MCF 10A (cell line): Measurements from ENCODE around the gene CST5. TPM values are rescaled to one million over a fixed set of nuclear protein-coding genes. Genes with fewer than 3 reads are reported as not detected.

ENCODE experiments used
- BruUV-seq: library from RNA; stranded (reverse); fragments of 400-500 nt; replicated peaks from 2 replicates; lab custom pipeline; 2021; lab: Mats Ljungman, UMichigan
- CTCF ChIA-PET: fragments of 300-600 bp; sonication (Branson Sonifier 250); formaldehyde crosslinking; extraction: SDS; loops from one replicate; lab custom pipeline; 2021; ENCODE audit warnings: antibody characterized with exemption, inconsistent platforms; lab: Yijun Ruan, JAX
- POLR2A ChIA-PET: fragments of 300-600, 350-650 bp; sonication (Branson Sonifier 250); formaldehyde crosslinking; extraction: SDS; loops from one replicate; lab custom pipeline; 2020; ENCODE audit warnings: antibody characterized with exemption, inconsistent platforms; lab: Yijun Ruan, JAX
- DNase-seq: peaks from one replicate; pipeline ENCODE4 v3.0.0-alpha.2; 2018; ENCODE audit not compliant: unreplicated experiment
- H3K27ac Mint-ChIP-seq: one replicate; pipeline ENCODE4 v1.8.0; 2022; ENCODE audit warnings: mild to moderate bottlenecking, low read depth, mixed read lengths; ENCODE audit not compliant: unreplicated experiment
- H3K27me3 Mint-ChIP-seq: one replicate; pipeline ENCODE4 v1.8.0; 2022; ENCODE audit warnings: mixed read lengths; ENCODE audit not compliant: insufficient read depth, unreplicated experiment
- H3K36me3 Mint-ChIP-seq: one replicate; pipeline ENCODE4 v1.8.0; 2022; ENCODE audit warnings: mild to moderate bottlenecking, moderate library complexity, mixed read lengths; ENCODE audit not compliant: insufficient read depth, unreplicated experiment
- H3K4me1 Mint-ChIP-seq: one replicate; pipeline ENCODE4 v1.8.0; 2022; ENCODE audit warnings: mixed read lengths; ENCODE audit not compliant: insufficient read depth, unreplicated experiment
- H3K4me3 Mint-ChIP-seq: one replicate; pipeline ENCODE4 v1.8.0; 2022; ENCODE audit warnings: mild to moderate bottlenecking, moderate library complexity, mixed read lengths; ENCODE audit not compliant: unreplicated experiment
- H3K9me3 Mint-ChIP-seq: one replicate; pipeline ENCODE4 v1.8.0; 2022; ENCODE audit warnings: mixed read lengths; ENCODE audit not compliant: unreplicated experiment
- CTCF ChIP-seq: fragments of 200-600 bp; IDR thresholded peaks from one replicate; pipeline ENCODE4 v1.8.0; 2022; ENCODE audit warnings: antibody characterized with exemption, mild to moderate bottlenecking; ENCODE audit not compliant: unreplicated experiment
- intact Hi-C: fragments of 100-400 bp; cut with micrococcal nuclease; formaldehyde crosslinking; loops from 2 replicates; pipeline ENCODE4 v1.14.1; 2022
- total RNA-seq: library from RNA; stranded (reverse); gene quantifications from 2 replicates; pipeline ENCODE4 v1.2.3, GENCODE V29; 2022

The CST5 gene
- total RNA-seq, 1 experiment from 2014 or later: not detected

- Mint-ChIP-seq H3K27ac (no peak overlapping the region), H3K27me3 (no peaks in the 10 kb centered on the region), H3K36me3 (peaks cover 6% of the 10 kb centered on the region), H3K4me1 (no peaks in the 10 kb centered on the region), H3K4me3 (no peak overlapping the region), H3K9me3 (peaks cover 49% of the 10 kb centered on the region)
- CTCF ChIA-PET: interaction anchor here (0.7 kb wide), 1 partner anchor 588 kb away, joined by 3 read pairs; no protein-coding TSS in a partner anchor
- no TSS peak for BruUV-seq
- intact Hi-C loops: no loop called here
- DNase-seq: no peak
- POLR2A ChIA-PET: no interaction called here
- TF ChIP-seq CTCF: no peak
These were observed 44.4 kb upstream of the CST5 start for GRCh38 chr20:23923891-23924435.

GRCh38 chr20:23923311-23923710, 43.8 kb upstream of the CST5 start:
- POLR2A ChIA-PET: no interaction called here

GRCh38 chr20:23920408-23921325, 41.1 kb upstream of the CST5 start:
- H3K27ac Mint-ChIP-seq: no peak overlapping the region
- H3K4me1 Mint-ChIP-seq: no peaks in the 10 kb centered on the region
- peaks cover 33% of the 10 kb centered on the region for H3K9me3 Mint-ChIP-seq
- BruUV-seq: no TSS peak
- intact Hi-C loops: no loop called here
- TF ChIP-seq CTCF: no peak
- ChIA-PET CTCF (interaction anchor here (0.6 to 1.4 kb wide), 3 partner anchors 17 to 711 kb away, joined by 3 to 4 read pairs (median 3); no protein-coding TSS in a partner anchor), POLR2A (no interaction called here)
- peaks cover 6% of the 10 kb centered on the region for H3K36me3 Mint-ChIP-seq
- no peak for DNase-seq
- H3K4me3 Mint-ChIP-seq: no peak overlapping the region
- H3K27me3 Mint-ChIP-seq: no peaks in the 10 kb centered on the region

More at GRCh38 chr20:23923311-23923710, 43.8 kb upstream of the CST5 start:
- H3K4me1 Mint-ChIP-seq: no peaks in the 10 kb centered on the region
- BruUV-seq: no TSS peak
- H3K27ac Mint-ChIP-seq: no peak overlapping the region
- H3K27me3 Mint-ChIP-seq: no peaks in the 10 kb centered on the region
- peaks cover 6% of the 10 kb centered on the region for H3K36me3 Mint-ChIP-seq
- no peak for TF ChIP-seq CTCF
- intact Hi-C loops: no loop called here
- H3K9me3 Mint-ChIP-seq: peaks cover 49% of the 10 kb centered on the region
- CTCF ChIA-PET: no interaction called here
- no peak for DNase-seq
- no peak overlapping the region for H3K4me3 Mint-ChIP-seq

GRCh38 chr20:23918896-23919295, 39.3 kb upstream of the CST5 start:
- H3K27me3 Mint-ChIP-seq: no peaks in the 10 kb centered on the region
- intact Hi-C loops: no loop called here

More at GRCh38 chr20:23918896-23919295, 39.3 kb upstream of the CST5 start:
- DNase-seq: no peak
- Mint-ChIP-seq H3K36me3 (peaks cover 6% of the 10 kb centered on the region), H3K9me3 (peaks cover 26% of the 10 kb centered on the region), H3K27ac (no peak overlapping the region), H3K4me3 (no peak overlapping the region), H3K4me1 (no peaks in the 10 kb centered on the region)
- BruUV-seq: no TSS peak
- POLR2A ChIA-PET: no interaction called here
- no peak for TF ChIP-seq CTCF
- CTCF ChIA-PET: interaction anchor here (0.6 to 1.2 kb wide), 3 partner anchors 18 to 256 kb away, joined by 3 to 4 read pairs (median 3); no protein-coding TSS in a partner anchor
